Activated CD4-positive, alpha-beta T cell treated with anti-CD3 and anti-CD28 coated beads for 48 hours (primary cell): ENCODE results near the gene SNRPD1.
"Not testable (repeated sequence)": the region's sequence is repeated elsewhere in the genome, so short reads cannot be mapped to it uniquely, and the experiment has no call there.

ENCODE experiments used
- DNase-seq: peaks from one replicate; pipeline ENCODE4 v3.0.0-alpha.2; 2020

The SNRPD1 gene

GRCh38 chr18:21638822-21639221 lies 26.7 kb downstream of the SNRPD1 start:
- no peak for DNase-seq

DNA sequence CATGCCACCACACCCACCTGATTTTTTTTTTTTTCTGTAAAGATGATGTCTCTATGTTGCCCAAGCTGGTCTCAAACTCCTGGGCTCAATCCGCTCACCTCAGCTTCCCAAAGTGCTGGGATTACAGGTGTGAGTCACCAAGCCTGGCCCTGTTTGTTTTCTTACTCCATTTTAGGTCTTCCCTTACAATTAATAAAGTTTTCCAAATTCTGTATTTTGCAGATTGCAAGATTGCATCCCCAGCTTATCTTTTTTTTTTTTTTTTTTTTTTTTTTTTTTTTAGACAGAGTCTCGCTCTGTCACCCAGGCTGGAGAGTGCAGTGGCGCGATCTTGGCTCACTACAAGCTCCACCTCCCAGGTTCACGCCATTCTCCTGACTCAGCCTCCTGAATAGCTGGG lies 28.3 kb downstream of the SNRPD1 start:
- not testable (repeated sequence) for DNase-seq

GRCh38 chr18:21650311-21650710 lies 38.2 kb downstream of the SNRPD1 start:
- DNase-seq, result no peak

GRCh38 chr18:21652073-21652472 lies 40.0 kb downstream of the SNRPD1 start:
- DNase-seq, result no peak

DNA sequence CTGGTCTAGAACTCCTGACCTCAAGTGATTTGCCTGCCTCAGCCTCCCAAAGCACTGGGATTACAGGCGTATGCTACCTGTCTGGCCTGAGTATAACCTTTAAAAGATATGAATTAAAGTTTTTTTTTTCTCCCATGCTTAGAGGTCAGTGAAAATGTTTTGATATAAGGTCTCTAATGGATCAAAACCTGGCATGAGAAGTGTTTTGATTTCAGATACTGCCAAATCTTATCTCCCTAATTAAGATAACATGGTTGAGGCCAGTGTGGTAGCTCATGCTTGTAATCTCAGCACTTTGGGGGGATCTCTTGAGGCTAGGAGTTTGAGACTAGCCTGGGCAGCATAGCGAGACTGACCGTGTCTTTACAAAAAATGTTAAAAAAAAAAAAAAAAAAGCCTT lies 41.2 kb downstream of the SNRPD1 start:
- no peak for DNase-seq

- DNase-seq, result no peak
Observed at GRCh38 chr18:21656402-21656801, 44.3 kb downstream of the SNRPD1 start.

DNA sequence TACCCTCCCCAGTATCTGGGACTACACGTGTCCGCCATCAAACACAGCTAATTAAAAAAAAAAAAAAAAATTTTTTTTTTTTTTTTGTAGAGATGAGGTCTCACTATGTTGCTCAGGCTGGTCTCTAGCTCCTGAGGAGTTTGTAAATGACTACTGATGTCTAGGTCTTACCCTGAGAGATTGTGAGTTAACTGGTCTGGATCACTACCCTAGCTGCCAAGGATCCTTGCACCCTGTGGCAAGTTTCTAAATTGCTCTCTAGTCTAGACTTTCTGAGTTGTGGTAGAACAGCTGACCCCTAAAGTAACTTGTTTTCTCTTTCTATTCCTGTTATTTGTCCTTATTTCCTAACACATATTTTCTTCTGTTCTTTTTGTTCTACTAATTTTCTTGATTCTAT lies 48.0 kb downstream of the SNRPD1 start:
- no peak for DNase-seq

DNA sequence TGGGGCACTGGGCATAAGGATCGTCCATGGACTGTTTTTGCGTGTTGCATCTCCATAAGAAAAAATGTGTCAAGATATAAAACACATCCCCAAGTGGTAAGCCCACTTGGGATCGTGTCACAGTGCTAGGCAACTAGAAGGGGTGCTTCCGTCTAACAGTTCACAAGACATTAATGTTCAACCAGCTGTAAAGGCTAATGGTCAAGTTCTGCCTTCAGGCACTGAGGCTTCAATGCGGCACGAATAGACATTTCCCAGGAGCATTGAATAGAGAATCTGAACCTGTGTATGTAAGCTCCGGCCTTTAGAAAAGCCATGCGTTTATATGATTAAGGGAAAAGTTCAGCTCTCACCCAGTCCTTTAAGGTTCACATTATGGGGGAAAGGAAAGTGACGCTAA lies 50.5 kb downstream of the SNRPD1 start:
- no peak for DNase-seq

- no peak for DNase-seq
Observed at GRCh38 chr18:21663578-21663977, 51.5 kb downstream of the SNRPD1 start.

DNA sequence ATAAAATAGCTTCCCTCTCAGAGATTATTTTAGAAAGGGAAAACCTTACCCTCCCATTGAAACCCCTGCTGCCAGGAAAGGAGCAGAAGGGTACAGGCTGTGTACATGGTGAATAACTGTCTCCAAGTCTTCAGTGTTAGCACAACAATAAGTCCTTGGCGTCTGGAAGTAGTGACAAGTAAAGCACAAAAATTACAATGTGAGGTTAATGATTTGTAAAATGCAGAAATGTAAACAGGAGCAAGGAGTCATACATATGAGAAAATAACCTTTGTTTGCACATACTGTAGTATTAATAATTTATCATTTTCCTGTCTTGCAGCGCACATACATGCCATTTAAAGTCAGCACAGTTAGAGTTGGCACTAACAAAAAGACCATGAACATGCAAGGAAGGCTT lies 52.0 kb downstream of the SNRPD1 start:
- no peak for DNase-seq

- no peak for DNase-seq
Observed at GRCh38 chr18:21669736-21670285, 57.7 kb downstream of the SNRPD1 start.

DNA sequence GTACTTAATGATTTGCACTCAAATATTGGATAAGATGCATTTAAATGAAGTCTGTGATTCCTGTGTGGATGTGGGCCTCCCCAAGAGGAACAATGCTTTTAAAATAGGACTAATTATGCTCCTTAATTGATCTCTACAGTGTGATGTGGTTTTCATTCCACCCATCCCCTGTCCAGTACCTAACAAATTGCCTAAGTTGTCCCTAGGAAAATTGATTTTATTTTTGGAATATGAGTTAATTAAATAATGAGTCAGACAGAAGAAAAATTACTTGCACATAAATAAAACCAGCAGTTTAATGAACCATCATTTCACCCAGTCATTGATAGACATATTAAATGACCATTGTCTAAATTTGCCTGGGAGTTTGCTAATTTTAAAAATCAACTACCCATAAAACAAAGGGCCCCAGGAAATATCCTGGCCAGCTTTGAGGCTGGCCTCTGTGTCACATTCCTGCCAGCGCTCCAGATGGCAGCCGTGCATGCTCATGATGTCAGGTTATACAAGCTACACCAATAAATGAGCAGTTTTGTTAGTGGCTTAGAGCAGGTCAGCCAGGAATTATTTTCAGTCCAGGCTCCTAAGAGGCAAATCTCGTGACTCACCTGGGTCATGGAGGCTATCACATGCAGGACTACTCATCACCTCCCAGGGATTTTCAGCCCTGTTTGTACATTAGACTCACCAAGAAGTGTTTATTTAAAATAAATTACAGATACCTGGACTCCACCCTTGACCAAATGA lies 60.6 kb downstream of the SNRPD1 start:
- DNase-seq, result no peak

- peak; percentile 47 for DNase-seq
Observed at GRCh38 chr18:21675354-21675753, 63.2 kb downstream of the SNRPD1 start.

- DNase-seq, result no peak
Observed at GRCh38 chr18:21678859-21679258, 66.7 kb downstream of the SNRPD1 start.

- peak; percentile 12 for DNase-seq
Observed at GRCh38 chr18:21680161-21680560, 68.0 kb downstream of the SNRPD1 start.

GRCh38 chr18:21682371-21683051 lies 70.4 kb downstream of the SNRPD1 start:
- DNase-seq, result peak; percentile 9
